Neural cell (in vitro differentiated cells): ENCODE measurements around the gene PDLIM5. TPM values are rescaled to one million over a fixed set of nuclear protein-coding genes. Genes with fewer than 3 reads are reported as not detected.

Experiments
- H2AFZ ChIP-seq: fragments of 200-600, 300-800 bp; sonication (generic), shearing (Covaris generic); 2 replicates; pipeline ENCODE4 v1.6.0; 2014; ENCODE audit warnings: low read depth, mild to moderate bottlenecking, antibody characterized with exemption, low read length, moderate library complexity
- H3F3A ChIP-seq: fragments of 200-600 bp; shearing (Covaris generic); 2 replicates; pipeline ENCODE4 v1.6.1; 2016; ENCODE audit warnings: mild to moderate bottlenecking, moderate library complexity, mixed read lengths, antibody characterized with exemption, low read length; ENCODE audit not compliant: insufficient read depth, poor library complexity, severe bottlenecking
- H3K27ac ChIP-seq: fragments of 200-600, 300-800 bp; sonication (generic), shearing (Covaris generic); 2 replicates; pipeline ENCODE4 v1.5.1; 2014; ENCODE audit warnings: mild to moderate bottlenecking, low read length, moderate library complexity
- H3K27me3 ChIP-seq: fragments of 300-800, 200-600 bp; sonication (generic), shearing (Covaris generic); 2 replicates; pipeline ENCODE4 v1.6.0; 2014; ENCODE audit warnings: mild to moderate bottlenecking, low read depth, low read length, moderate library complexity; ENCODE audit not compliant: insufficient read depth
- H3K36me3 ChIP-seq: fragments of 300-800, 200-600 bp; sonication (generic), shearing (Covaris generic); 2 replicates; pipeline ENCODE4 v1.5.1; 2014; ENCODE audit warnings: mild to moderate bottlenecking, antibody characterized with exemption, low read length, moderate library complexity; ENCODE audit not compliant: insufficient read depth
- H3K4me2 ChIP-seq: fragments of 300-800, 200-600 bp; sonication (generic), shearing (Covaris generic); 2 replicates; pipeline ENCODE4 v1.6.0; 2014; ENCODE audit warnings: mild to moderate bottlenecking, low read length
- H3K4me3 ChIP-seq: fragments of 300-800, 200-600 bp; sonication (generic), shearing (Covaris generic); 2 replicates; pipeline ENCODE4 v1.5.1; 2014; ENCODE audit warnings: mild to moderate bottlenecking, low read length, moderate library complexity
- H3K79me2 ChIP-seq: fragments of 200-600 bp; shearing (Covaris generic); replicated peaks from 2 replicates; pipeline ENCODE4 v1.6.0; 2014; ENCODE audit warnings: mild to moderate bottlenecking, low read length, moderate library complexity; ENCODE audit not compliant: insufficient read depth
- H3K9ac ChIP-seq: fragments of 300-800, 200-600 bp; sonication (generic), shearing (Covaris generic); 2 replicates; pipeline ENCODE4 v1.6.1; 2016; ENCODE audit warnings: mild to moderate bottlenecking, low read length, mixed read lengths
- H3K9me2 ChIP-seq: fragments of 200-600 bp; shearing (Covaris generic); 2 replicates; pipeline ENCODE4 v1.6.1; 2016; ENCODE audit warnings: mild to moderate bottlenecking, low read length, mixed read lengths; ENCODE audit not compliant: insufficient read depth
- H3K9me3 ChIP-seq: fragments of 200-600, 300-800 bp; sonication (generic), shearing (Covaris generic); 2 replicates; pipeline ENCODE4 v1.6.1; 2016; ENCODE audit warnings: mild to moderate bottlenecking, mixed run types, low read length, moderate library complexity, mixed read lengths
- H4K20me1 ChIP-seq: fragments of 200-600 bp; shearing (Covaris generic); 2 replicates; pipeline ENCODE4 v1.6.1; 2016; ENCODE audit warnings: mild to moderate bottlenecking, mixed run types; ENCODE audit not compliant: insufficient read depth
- EP300 ChIP-seq: fragments of 450-650 bp; conservative IDR thresholded peaks from 2 replicates; pipeline ENCODE4 v1.6.1; 2014; ENCODE audit warnings: antibody characterized with exemption, mild to moderate bottlenecking, moderate library complexity; ENCODE audit not compliant: poor library complexity, severe bottlenecking
- EZH2 ChIP-seq: fragments of 200-600, 300-800 bp; shearing (Covaris generic), sonication (generic); IDR thresholded peaks from 2 replicates; pipeline ENCODE4 v1.6.1; 2014; ENCODE audit warnings: antibody characterized with exemption, low read length, borderline replicate concordance, mild to moderate bottlenecking; ENCODE audit not compliant: insufficient read depth, poor library complexity, severe bottlenecking
- MXI1 ChIP-seq: fragments of 450-650 bp; conservative IDR thresholded peaks from 2 replicates; pipeline ENCODE4 v1.6.1; 2014; ENCODE audit warnings: antibody characterized with exemption, mild to moderate bottlenecking; ENCODE audit not compliant: poor library complexity, severe bottlenecking
- POLR2AphosphoS5 ChIP-seq: IDR thresholded peaks from 2 replicates; pipeline ENCODE4 v1.6.1; 2012
- RAD21 ChIP-seq: fragments of 450-650 bp; conservative IDR thresholded peaks from 2 replicates; pipeline ENCODE4 v1.6.1; 2014; ENCODE audit warnings: antibody characterized with exemption, mild to moderate bottlenecking, moderate library complexity
- SMC3 ChIP-seq: fragments of 450-650 bp; conservative IDR thresholded peaks from 2 replicates; pipeline ENCODE4 v1.6.1; 2014; ENCODE audit warnings: antibody characterized with exemption, mild to moderate bottlenecking, moderate library complexity; ENCODE audit not compliant: poor library complexity
- TAF1 ChIP-seq: IDR thresholded peaks from 2 replicates; pipeline ENCODE4 v1.6.1; 2012; ENCODE audit warnings: low read depth
- polyA plus RNA-seq: library from polyadenylated mRNA; depleted of rRNA; stranded (reverse); fragments of >200 nt; gene quantifications from 2 replicates; pipeline ENCODE4 v1.2.3, GENCODE V29; 2014
- TF ChIP-seq, protein P1 (sequence below): IDR thresholded peaks from 2 replicates; pipeline ENCODE4 v1.6.1; 2012; ENCODE audit warnings: borderline replicate concordance
- TF ChIP-seq, protein P2 (sequence below): fragments of 450-650 bp; IDR thresholded peaks from 2 replicates; pipeline ENCODE4 v1.5.1; 2014; ENCODE audit warnings: antibody characterized with exemption, mild to moderate bottlenecking, moderate library complexity; ENCODE audit not compliant: poor library complexity, severe bottlenecking

The PDLIM5 gene
- polyA plus RNA-seq, 1 donor from 2014 or later = 1.6 TPM

DNA sequence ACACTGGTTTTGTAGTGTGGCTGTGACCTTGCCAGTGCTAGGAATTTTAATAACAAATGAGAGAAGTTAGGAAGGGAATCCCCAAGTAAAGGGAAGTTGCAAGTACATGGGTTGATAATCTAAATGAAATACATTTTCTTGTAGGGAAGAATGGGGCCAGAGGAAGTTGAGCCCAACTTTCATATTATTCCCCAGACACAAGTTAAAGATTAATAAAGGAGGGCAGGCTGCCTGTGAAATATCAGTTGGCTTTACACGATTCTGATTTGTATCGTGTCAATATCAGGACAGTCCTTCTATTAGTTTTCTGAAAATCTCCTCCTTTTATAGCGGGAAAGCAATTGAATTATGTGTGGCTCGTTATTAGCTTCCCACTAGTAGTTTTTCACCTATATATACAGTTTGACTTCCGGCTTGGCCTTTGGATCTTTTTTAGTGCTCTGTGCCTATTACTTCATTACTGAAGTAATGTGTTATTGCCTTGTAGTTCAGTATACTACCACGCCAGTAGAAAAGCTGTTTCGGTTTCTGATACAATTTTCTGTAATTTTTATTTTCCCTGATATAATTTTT, 1.7 kb downstream of the PDLIM5 start:
- H3K4me3 ChIP-seq = no peak overlapping the region
- H3K27ac ChIP-seq = no peak overlapping the region
- H2AFZ ChIP-seq = no peak overlapping the region
- H3K9me3 ChIP-seq = no peaks in the 10 kb centered on the region
- no peaks in the 10 kb centered on the region for H3K36me3 ChIP-seq
- peaks cover 22% of the 10 kb centered on the region for H3K27me3 ChIP-seq
- H3K79me2 ChIP-seq = peaks cover 5% of the 10 kb centered on the region
- H3K9ac ChIP-seq = no peak overlapping the region
- H3K4me2 ChIP-seq = no peak overlapping the region
- TF ChIP-seq EP300 = no peak
- TF ChIP-seq, protein P1, sequence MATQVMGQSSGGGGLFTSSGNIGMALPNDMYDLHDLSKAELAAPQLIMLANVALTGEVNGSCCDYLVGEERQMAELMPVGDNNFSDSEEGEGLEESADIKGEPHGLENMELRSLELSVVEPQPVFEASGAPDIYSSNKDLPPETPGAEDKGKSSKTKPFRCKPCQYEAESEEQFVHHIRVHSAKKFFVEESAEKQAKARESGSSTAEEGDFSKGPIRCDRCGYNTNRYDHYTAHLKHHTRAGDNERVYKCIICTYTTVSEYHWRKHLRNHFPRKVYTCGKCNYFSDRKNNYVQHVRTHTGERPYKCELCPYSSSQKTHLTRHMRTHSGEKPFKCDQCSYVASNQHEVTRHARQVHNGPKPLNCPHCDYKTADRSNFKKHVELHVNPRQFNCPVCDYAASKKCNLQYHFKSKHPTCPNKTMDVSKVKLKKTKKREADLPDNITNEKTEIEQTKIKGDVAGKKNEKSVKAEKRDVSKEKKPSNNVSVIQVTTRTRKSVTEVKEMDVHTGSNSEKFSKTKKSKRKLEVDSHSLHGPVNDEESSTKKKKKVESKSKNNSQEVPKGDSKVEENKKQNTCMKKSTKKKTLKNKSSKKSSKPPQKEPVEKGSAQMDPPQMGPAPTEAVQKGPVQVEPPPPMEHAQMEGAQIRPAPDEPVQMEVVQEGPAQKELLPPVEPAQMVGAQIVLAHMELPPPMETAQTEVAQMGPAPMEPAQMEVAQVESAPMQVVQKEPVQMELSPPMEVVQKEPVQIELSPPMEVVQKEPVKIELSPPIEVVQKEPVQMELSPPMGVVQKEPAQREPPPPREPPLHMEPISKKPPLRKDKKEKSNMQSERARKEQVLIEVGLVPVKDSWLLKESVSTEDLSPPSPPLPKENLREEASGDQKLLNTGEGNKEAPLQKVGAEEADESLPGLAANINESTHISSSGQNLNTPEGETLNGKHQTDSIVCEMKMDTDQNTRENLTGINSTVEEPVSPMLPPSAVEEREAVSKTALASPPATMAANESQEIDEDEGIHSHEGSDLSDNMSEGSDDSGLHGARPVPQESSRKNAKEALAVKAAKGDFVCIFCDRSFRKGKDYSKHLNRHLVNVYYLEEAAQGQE = no peak
- no peak for TF ChIP-seq MXI1
- no peak for TF ChIP-seq RAD21
- TF ChIP-seq SMC3 = no peak
- TF ChIP-seq, protein P2, sequence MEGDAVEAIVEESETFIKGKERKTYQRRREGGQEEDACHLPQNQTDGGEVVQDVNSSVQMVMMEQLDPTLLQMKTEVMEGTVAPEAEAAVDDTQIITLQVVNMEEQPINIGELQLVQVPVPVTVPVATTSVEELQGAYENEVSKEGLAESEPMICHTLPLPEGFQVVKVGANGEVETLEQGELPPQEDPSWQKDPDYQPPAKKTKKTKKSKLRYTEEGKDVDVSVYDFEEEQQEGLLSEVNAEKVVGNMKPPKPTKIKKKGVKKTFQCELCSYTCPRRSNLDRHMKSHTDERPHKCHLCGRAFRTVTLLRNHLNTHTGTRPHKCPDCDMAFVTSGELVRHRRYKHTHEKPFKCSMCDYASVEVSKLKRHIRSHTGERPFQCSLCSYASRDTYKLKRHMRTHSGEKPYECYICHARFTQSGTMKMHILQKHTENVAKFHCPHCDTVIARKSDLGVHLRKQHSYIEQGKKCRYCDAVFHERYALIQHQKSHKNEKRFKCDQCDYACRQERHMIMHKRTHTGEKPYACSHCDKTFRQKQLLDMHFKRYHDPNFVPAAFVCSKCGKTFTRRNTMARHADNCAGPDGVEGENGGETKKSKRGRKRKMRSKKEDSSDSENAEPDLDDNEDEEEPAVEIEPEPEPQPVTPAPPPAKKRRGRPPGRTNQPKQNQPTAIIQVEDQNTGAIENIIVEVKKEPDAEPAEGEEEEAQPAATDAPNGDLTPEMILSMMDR = no peak
- TF ChIP-seq POLR2AphosphoS5 = no peak
- no peak for TF ChIP-seq TAF1
- TF ChIP-seq EZH2 = no peak
- no peaks in the 10 kb centered on the region for H3K9me2 ChIP-seq
- no peaks in the 10 kb centered on the region for H3F3A ChIP-seq
- H4K20me1 ChIP-seq = no peaks in the 10 kb centered on the region

DNA sequence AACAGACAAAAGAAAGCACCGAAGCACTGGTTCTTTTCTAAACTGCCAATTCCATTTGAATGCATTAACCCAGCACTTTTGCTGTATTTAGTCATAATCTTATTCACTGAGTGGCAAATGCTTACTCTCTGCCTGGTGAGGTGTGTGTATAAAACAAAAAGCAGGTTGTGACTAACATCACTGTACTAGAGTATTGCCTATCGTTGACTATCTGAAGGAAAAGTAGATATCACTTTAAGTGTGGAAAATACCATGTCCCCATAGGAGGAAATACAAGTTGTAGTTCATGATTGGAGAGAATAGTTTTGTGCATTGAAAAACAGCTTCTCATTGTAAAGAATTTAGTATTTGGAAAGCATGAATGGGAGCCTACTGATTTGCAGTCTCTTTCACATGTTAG, 2.7 kb downstream of the PDLIM5 start:
- Histone ChIP-seq H3K79me2 (peaks cover 5% of the 10 kb centered on the region), H2AFZ (no peak overlapping the region), H3K9me2 (no peaks in the 10 kb centered on the region), H3K4me3 (no peak overlapping the region), H3K27me3 (peaks cover 22% of the 10 kb centered on the region), H3K9me3 (no peaks in the 10 kb centered on the region), H3K27ac (no peak overlapping the region), H3K4me2 (no peak overlapping the region), H3K9ac (no peak overlapping the region), H3F3A (no peaks in the 10 kb centered on the region), H3K36me3 (no peaks in the 10 kb centered on the region), H4K20me1 (no peaks in the 10 kb centered on the region)
- TF ChIP-seq, protein P2 = no peak
- TF ChIP-seq TAF1 = no peak
- no peak for TF ChIP-seq EZH2
- TF ChIP-seq MXI1 = no peak
- TF ChIP-seq SMC3 = no peak
- TF ChIP-seq, protein P1 = no peak
- no peak for TF ChIP-seq RAD21
- TF ChIP-seq EP300 = no peak
